CD8-positive, alpha-beta memory T cell (primary cell): ENCODE results near the gene RSPH10B. TPM values are rescaled to one million over a fixed set of nuclear protein-coding genes. Genes with fewer than 3 reads are reported as not detected.
"Not testable (repeated sequence)": the region's sequence is repeated elsewhere in the genome, so short reads cannot be mapped to it uniquely, and the experiment has no call there.

ENCODE experiments used
- CTCF ChIA-PET: fragments of 350-600 bp; sonication (Branson Sonifier 250); formaldehyde crosslinking; loops from one replicate; lab custom pipeline; 2021; ENCODE audit warnings: antibody characterized with exemption; lab: Charles Lee
- POLR2A ChIA-PET: fragments of 350-600 bp; sonication (Branson Sonifier 250); formaldehyde crosslinking; loops from one replicate; lab custom pipeline; 2021; ENCODE audit warnings: antibody characterized with exemption; lab: Charles Lee
- DNase-seq, 5 donors: peaks; one replicate each; pipeline versions ENCODE4 v3.0.0 to v3.0.0-alpha.2; 2020 to 2022; ENCODE audit warnings: mixed read lengths in 1 of 5
- H3K27ac ChIP-seq: one replicate; pipeline ENCODE4 v1.7.0; 2013; ENCODE audit warnings: low read depth, mild to moderate bottlenecking, low read length, moderate library complexity
- H3K27me3 ChIP-seq: 2 replicates; pipeline ENCODE4 v1.7.0; 2013; ENCODE audit warnings: low read length, mild to moderate bottlenecking; ENCODE audit not compliant: insufficient read depth, poor library complexity, severe bottlenecking
- H3K36me3 ChIP-seq: 2 replicates; pipeline ENCODE4 v1.7.0; 2013; ENCODE audit warnings: mild to moderate bottlenecking, low read length, moderate library complexity; ENCODE audit not compliant: insufficient read depth
- H3K4me1 ChIP-seq: 2 replicates; pipeline ENCODE4 v1.7.0; 2013; ENCODE audit warnings: mild to moderate bottlenecking, low read length, moderate library complexity; ENCODE audit not compliant: insufficient read depth
- H3K4me3 ChIP-seq: 2 replicates; pipeline ENCODE4 v1.7.0; 2013; ENCODE audit warnings: mild to moderate bottlenecking, low read length
- H3K9me3 ChIP-seq: 2 replicates; pipeline ENCODE4 v1.7.0; 2013; ENCODE audit warnings: mild to moderate bottlenecking, low read length
- H3K27ac Mint-ChIP-seq, 8 donors: one replicate each; pipeline ENCODE4 v1.8.0; 2020 to 2021; ENCODE audit warnings: mixed read lengths in 8 of 8, mild to moderate bottlenecking in 6 of 8, inconsistent platforms in 3 of 8, moderate library complexity in 3 of 8
- H3K27me3 Mint-ChIP-seq, 2 donors: one replicate each; pipeline ENCODE4 v1.8.0; 2020 to 2021; ENCODE audit warnings: mixed read lengths in 2 of 2, mild to moderate bottlenecking in 1 of 2, moderate library complexity in 1 of 2
- H3K36me3 Mint-ChIP-seq, 3 donors: one replicate each; pipeline ENCODE4 v1.8.0; 2020 to 2021; ENCODE audit warnings: mixed read lengths in 3 of 3, inconsistent platforms in 1 of 3, mild to moderate bottlenecking in 1 of 3
- H3K4me1 Mint-ChIP-seq, 3 donors: one replicate each; pipeline ENCODE4 v1.8.0; 2020 to 2021; ENCODE audit warnings: mixed read lengths in 3 of 3, inconsistent platforms in 1 of 3, mild to moderate bottlenecking in 1 of 3
- H3K4me3 Mint-ChIP-seq, 7 donors: one replicate each; pipeline ENCODE4 v1.8.0; 2020 to 2021; ENCODE audit warnings: mixed read lengths in 7 of 7, mild to moderate bottlenecking in 6 of 7, moderate library complexity in 4 of 7, inconsistent platforms in 2 of 7
- H3K9me3 Mint-ChIP-seq, 5 donors: one replicate each; pipeline ENCODE4 v1.8.0; 2020 to 2022; ENCODE audit warnings: mixed read lengths in 5 of 5, mild to moderate bottlenecking in 3 of 5, moderate library complexity in 2 of 5, inconsistent platforms in 1 of 5
- polyA plus RNA-seq: library from polyadenylated mRNA; unstranded; fragments of 300-500 nt; fragmentation: Illumina TruSeq; gene quantifications from one replicate; pipeline ENCODE4 v1.2.3, GENCODE V29; 2021
- total RNA-seq, 2 experiments: library from RNA; stranded (reverse); gene quantifications; one replicate each; pipeline ENCODE4 v1.2.3, GENCODE V29; 2021

RSPH10B gene
- total and polyA plus RNA-seq, 3 experiments from 2014 or later: not detected

GRCh38 chr7:5934945-5935450 lies 35.5 kb downstream of the RSPH10B start:
- CTCF ChIA-PET, H3K4me1 ChIP-seq, H3K27me3 Mint-ChIP-seq, DNase-seq, H3K4me1 Mint-ChIP-seq, H3K27me3 ChIP-seq, H3K4me3 Mint-ChIP-seq, H3K27ac ChIP-seq, H3K4me3 ChIP-seq, H3K9me3 Mint-ChIP-seq, H3K36me3 Mint-ChIP-seq, H3K36me3 ChIP-seq, POLR2A ChIA-PET, H3K27ac Mint-ChIP-seq, H3K9me3 ChIP-seq: not testable (repeated sequence)

- POLR2A ChIA-PET: not testable (repeated sequence)
Observed at GRCh38 chr7:5931905-5932644, 38.4 kb downstream of the RSPH10B start.

GRCh38 chr7:5931250-5931649 lies 39.2 kb downstream of the RSPH10B start:
- H3K27me3 ChIP-seq, H3K27me3 Mint-ChIP-seq, H3K4me1 Mint-ChIP-seq, H3K4me1 ChIP-seq, CTCF ChIA-PET, H3K4me3 Mint-ChIP-seq, H3K27ac ChIP-seq, H3K4me3 ChIP-seq, H3K36me3 Mint-ChIP-seq, H3K27ac Mint-ChIP-seq, H3K9me3 Mint-ChIP-seq, DNase-seq, H3K9me3 ChIP-seq, H3K36me3 ChIP-seq, POLR2A ChIA-PET: not testable (repeated sequence)

More at GRCh38 chr7:5931905-5932644, 38.4 kb downstream of the RSPH10B start:
- DNase-seq, H3K4me1 Mint-ChIP-seq, H3K4me1 ChIP-seq, H3K36me3 ChIP-seq, H3K27me3 Mint-ChIP-seq, H3K9me3 Mint-ChIP-seq, H3K27ac ChIP-seq, H3K27me3 ChIP-seq, H3K4me3 ChIP-seq, H3K4me3 Mint-ChIP-seq, CTCF ChIA-PET, H3K9me3 ChIP-seq, H3K36me3 Mint-ChIP-seq, H3K27ac Mint-ChIP-seq: not testable (repeated sequence)

- H3K4me3 ChIP-seq, H3K9me3 Mint-ChIP-seq, H3K27ac Mint-ChIP-seq, H3K27ac ChIP-seq, H3K9me3 ChIP-seq, H3K27me3 Mint-ChIP-seq, H3K4me1 ChIP-seq, H3K27me3 ChIP-seq, H3K4me3 Mint-ChIP-seq, POLR2A ChIA-PET, H3K4me1 Mint-ChIP-seq, DNase-seq, H3K36me3 Mint-ChIP-seq, CTCF ChIA-PET, H3K36me3 ChIP-seq: not testable (repeated sequence)
Observed at GRCh38 chr7:5930290-5930689, 40.2 kb downstream of the RSPH10B start.

GRCh38 chr7:5926263-5926870 lies 44.1 kb downstream of the RSPH10B start:
- CTCF ChIA-PET, H3K4me3 ChIP-seq: not testable (repeated sequence)

GRCh38 chr7:5924630-5925029 lies 45.9 kb downstream of the RSPH10B start:
- H3K4me3 ChIP-seq, CTCF ChIA-PET, H3K27ac ChIP-seq, H3K4me1 ChIP-seq, H3K9me3 ChIP-seq, H3K27ac Mint-ChIP-seq, H3K9me3 Mint-ChIP-seq, H3K27me3 ChIP-seq, POLR2A ChIA-PET, H3K4me1 Mint-ChIP-seq, H3K4me3 Mint-ChIP-seq, H3K36me3 ChIP-seq, DNase-seq, H3K27me3 Mint-ChIP-seq, H3K36me3 Mint-ChIP-seq: not testable (repeated sequence)

More at GRCh38 chr7:5926263-5926870, 44.1 kb downstream of the RSPH10B start:
- H3K9me3 ChIP-seq, H3K4me3 Mint-ChIP-seq, H3K27me3 Mint-ChIP-seq, H3K27ac Mint-ChIP-seq, H3K27me3 ChIP-seq, POLR2A ChIA-PET, H3K27ac ChIP-seq, H3K4me1 Mint-ChIP-seq, H3K9me3 Mint-ChIP-seq, H3K36me3 Mint-ChIP-seq, H3K4me1 ChIP-seq, H3K36me3 ChIP-seq, DNase-seq: not testable (repeated sequence)

- H3K27ac Mint-ChIP-seq, H3K4me3 ChIP-seq, POLR2A ChIA-PET, H3K9me3 Mint-ChIP-seq, DNase-seq, H3K4me3 Mint-ChIP-seq, H3K27me3 ChIP-seq, H3K36me3 ChIP-seq, H3K4me1 ChIP-seq, H3K27me3 Mint-ChIP-seq, H3K9me3 ChIP-seq, H3K4me1 Mint-ChIP-seq, H3K36me3 Mint-ChIP-seq, CTCF ChIA-PET, H3K27ac ChIP-seq: not testable (repeated sequence)
Observed at GRCh38 chr7:5924180-5924579, 46.3 kb downstream of the RSPH10B start.

- H3K27me3 ChIP-seq, H3K9me3 Mint-ChIP-seq, POLR2A ChIA-PET, H3K4me3 ChIP-seq, H3K36me3 ChIP-seq, H3K27ac ChIP-seq, CTCF ChIA-PET, DNase-seq, H3K27me3 Mint-ChIP-seq, H3K4me1 Mint-ChIP-seq, H3K4me1 ChIP-seq, H3K9me3 ChIP-seq: not testable (repeated sequence)
- H3K4me3 Mint-ChIP-seq: peak overlapping the region in 1 of 7 donors; percentile 27
- peak overlapping the region in 1 of 8 donors; percentile 38 for H3K27ac Mint-ChIP-seq
- peaks cover 0 to 10% (median 0%) of the 10 kb centered on the region in 3 donors for H3K36me3 Mint-ChIP-seq
Observed at GRCh38 chr7:5916529-5916928, 54.0 kb downstream of the RSPH10B start.
